Vagina (tissue), 2 donors: ENCODE results near the gene ZMYND11.

Source experiments
- CTCF ChIP-seq, 3 experiments: fragments of 450-650 bp in 2 of 3; fragments of 200-600 bp in 1 of 3; sonication (generic) in 1 of 3; IDR thresholded peaks; one replicate each; pipeline ENCODE4 v1.5.1; 2017 to 2019; ENCODE audit warnings: antibody characterized with exemption in 3 of 3, mild to moderate bottlenecking in 2 of 3, moderate library complexity in 2 of 3
- POLR2A ChIP-seq, 2 donors: fragments of 450-650 bp; IDR thresholded peaks; one replicate each; pipeline ENCODE4 v1.6.1; 2017; ENCODE audit warnings: antibody characterized with exemption in 2 of 2, mild to moderate bottlenecking in 2 of 2, moderate library complexity in 2 of 2
- POLR2AphosphoS5 ChIP-seq, 2 donors: sonication (generic); formaldehyde crosslinking; IDR thresholded peaks; one replicate each; pipeline ENCODE4 v1.9.0; 2017; ENCODE audit warnings: antibody characterized with exemption in 2 of 2, mild to moderate bottlenecking in 2 of 2, low read depth in 1 of 2; ENCODE audit not compliant: insufficient read depth in 1 of 2

- no peak for TF ChIP-seq CTCF (IDR thresholded peaks at IDR 0.05)
- TF ChIP-seq POLR2A (IDR thresholded peaks at IDR 0.05): no peak
- TF ChIP-seq POLR2AphosphoS5 (IDR thresholded peaks at IDR 0.05; ENCODE audit: insufficient read depth in 1 of 2, low read depth in 1 of 2): no peak
These were observed 147.3 kb downstream of the ZMYND11 start for GRCh38 chr10:282294-283139.
